ENCODE data around the gene LYL1.

LYL1 gene

DNA sequence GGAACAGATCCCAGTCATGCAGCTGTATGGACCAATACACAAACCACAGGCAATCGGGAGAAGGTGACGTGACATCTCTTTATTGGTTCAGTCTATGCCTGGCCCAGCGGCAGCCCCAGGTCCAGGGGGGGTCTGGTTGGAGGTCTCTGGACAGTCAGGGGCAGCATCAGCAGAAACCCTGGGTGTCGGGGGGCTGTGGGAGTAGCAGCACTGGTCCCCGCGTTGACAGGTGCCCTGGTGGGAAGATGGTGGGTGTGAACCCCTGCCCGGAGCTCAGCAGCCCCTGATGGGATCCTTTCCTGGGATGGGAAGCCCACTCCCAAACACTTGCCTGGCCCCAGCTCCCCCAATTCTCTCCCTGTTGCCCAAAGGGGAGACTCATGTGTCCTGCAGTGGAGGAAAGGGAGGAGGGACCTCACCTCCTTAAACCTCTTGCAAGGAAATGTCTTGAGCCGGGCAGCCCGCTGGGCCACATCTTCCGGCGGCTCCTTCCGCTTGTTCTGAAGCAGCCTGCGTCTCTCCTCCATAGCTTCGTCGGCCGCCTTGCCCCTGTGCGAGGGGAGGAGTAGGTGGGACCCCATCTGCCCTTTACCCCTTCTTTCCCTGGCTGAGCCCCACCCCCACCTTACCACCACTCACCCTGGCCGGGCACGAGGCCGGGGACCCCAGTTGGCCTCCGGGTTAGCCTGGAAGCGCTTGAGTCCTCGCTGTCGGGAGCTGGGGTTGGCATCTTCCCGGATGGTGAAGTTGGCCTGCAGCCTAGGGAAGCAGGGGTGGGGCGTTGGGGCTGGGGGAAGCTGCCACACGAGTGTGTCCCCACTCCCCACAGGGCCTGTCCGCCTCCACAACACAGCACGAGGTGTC lies 2.4 kb upstream of the LYL1 start:
- no peak for DNase-seq (ENCODE audit: low read depth)

DNA sequence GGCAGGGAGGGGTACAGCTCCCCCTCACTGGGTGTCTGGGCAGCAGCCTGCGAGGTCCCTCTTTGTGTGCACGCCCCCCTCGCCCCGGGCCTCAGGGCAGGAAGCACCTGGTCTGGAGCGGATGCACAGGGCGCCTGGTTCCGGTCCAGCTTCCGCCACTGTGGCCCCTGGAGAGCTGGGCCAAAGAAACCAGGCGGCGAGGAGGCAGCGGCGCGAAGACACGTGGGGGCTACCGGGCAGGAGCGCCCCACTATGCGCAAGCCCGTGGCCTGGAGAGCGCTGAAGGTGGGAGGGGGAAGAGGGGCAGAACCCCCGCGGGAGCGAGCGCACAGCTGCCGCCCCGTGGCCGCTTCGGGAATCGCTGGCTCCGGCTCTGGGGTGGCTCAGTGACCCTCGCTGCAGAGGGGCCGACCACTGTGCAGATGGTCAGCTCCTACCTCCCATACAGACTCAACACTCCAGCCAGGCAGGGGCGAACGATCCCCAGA lies 1.7 kb upstream of the LYL1 start:
- DNase-seq (ENCODE audit: low read depth): no peak

DNA sequence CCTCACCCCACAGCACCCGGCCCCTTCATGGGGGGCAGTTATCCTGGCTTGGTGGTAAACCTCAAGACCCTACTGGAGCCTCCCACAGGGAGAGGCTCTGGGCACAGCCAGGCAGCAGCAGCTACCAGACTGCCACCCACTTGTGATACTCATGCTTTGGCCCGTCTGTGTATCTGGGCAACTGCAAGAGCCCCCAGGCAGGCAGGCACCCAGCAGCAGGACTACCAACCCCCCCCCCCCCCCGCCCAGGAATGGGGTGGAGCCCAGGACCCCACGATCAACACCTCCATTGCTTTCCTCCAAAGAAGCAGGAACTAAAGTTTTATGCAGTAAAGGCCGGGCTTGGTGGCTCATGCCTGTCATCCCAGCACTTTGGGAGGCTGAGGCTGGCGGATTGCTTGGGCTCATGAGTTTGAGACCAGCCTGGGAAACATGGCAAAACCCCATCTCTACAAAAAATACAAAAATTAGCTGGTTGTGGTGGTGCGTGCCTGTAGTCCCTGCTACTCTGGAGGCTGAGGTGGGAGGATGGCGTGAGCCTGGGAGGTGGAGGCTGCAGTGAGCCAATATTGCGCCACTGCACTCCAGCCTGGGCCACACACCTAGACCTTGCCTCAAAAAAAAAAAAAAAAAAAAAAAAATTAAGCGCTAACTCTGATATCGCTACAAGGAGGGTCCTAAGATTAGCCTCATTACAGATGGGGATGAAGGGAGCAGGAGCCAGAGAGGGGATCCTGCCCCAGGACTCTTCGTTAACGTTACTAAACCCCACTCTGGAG lies 1.1 kb upstream of the LYL1 start:
- no peak for DNase-seq (ENCODE audit: low read depth)

DNA sequence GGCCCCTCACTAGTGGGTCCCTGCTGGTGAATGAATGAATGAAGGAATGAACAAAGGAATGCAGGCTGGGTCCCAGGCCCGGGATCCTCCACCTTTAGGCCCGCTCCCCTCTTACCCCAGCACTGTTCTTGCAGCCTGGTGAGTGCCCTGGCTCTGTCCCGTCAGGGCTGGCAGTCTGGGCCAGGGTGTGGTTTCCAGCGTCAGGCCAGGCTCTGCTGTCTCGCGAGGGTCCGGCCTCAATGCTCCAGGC lies 317 bp downstream of the LYL1 start:
- no peak for DNase-seq (ENCODE audit: low read depth)

DNA sequence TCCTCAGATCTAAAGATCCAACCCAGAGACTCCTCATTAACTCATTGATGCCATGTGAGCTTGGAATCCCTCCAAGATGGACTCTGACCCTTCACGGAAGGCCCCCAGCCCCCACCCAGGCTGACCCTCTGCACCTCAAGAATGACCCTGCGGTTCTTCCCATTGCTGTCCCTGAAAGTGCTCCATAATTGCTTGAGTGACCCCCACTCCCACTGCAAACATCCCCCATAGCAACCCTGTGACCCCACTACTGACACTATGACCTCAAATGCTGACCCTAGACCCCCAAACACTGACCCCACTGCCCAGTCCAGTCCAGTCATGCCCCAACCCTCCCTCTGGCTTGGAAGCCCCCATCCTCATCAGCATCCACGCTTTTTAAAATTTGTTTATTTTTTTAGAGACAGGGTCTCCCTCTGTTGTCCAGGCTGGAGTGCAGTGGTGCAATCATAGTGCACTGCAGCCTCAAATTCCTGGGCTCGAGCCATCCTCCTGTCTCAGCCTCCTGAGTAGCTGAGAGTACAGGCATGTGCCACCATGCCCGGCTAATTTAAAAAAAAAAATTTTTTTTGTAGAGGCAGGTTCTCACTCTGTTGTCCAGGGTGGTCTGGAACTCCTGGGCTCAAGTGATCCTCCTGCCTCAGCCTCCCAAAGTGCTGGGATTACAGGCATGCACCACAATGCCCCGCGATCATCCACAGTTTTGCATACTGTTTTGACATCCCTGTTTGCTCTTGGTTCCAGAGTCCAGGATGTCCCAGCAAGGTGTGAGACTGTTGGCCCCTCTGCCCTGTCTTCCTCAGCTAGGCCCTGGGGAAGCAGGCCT lies 855 bp downstream of the LYL1 start:
- DNase-seq (ENCODE audit: low read depth): no peak

DNA sequence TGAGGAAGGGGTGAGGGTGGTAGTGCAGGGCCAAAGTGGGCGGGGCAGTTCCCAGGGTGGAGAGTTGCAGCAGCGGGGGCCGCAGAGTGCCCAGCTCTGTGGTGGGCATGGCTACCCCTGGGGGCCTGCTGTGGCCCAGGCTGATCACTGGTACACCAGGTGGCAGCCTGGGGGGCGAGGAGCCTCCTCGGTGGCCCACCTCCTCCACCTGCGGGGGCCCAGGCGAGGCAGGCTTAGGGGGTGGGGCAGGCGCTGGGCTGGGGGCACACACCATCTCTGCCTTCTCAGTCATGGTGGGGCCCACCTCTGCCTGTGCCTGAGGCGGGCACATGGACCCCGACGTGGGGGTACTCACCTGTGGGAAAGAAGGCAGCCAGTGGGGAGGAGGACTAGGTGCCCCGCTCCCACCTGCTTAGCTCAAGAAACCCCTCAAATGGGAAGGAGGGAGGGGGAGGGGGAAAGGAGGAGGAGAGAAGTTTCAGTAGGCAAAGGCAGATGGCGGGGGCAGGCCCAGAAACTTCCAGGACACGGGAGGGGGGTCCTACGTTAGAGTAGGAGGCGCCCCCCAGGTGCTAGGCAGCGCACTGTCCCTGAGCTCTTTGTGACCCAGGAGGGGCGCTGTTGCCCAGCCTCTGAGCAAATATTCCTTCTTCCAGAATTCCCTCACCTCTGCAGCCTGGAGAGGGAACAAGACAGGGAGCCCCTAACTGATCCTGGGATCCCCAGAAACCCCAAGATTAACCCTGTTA lies 1.6 kb downstream of the LYL1 start:
- DNase-seq (ENCODE audit: low read depth): no peak

DNA sequence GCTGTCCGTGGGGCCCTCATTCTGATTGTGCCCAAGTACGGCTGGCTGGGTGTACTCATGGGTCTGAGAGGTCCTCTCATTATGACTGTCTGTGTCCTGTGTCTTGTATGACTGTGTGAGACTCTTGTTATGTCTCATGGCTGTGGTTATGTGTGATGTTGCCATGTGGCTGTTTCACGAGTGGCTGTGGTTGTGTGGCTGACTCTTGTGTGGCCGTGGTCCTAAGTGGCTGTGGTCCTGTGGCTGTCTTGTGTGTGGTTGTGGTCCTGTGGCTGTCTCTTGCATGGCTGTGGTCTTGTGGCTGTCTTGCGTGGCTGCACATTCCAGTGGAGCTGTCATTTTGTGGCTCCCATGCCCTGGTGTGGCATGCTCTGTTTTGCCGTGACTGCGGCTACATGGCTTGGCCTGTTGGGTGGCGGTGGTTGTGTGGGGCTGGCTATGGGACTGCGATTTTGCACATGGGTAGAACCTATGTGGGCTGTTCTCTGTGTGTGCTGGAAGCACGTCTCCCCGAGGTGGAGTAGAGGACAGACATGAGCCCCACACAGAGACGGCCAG lies 2.5 kb downstream of the LYL1 start:
- no peak for DNase-seq (ENCODE audit: low read depth)

DNA sequence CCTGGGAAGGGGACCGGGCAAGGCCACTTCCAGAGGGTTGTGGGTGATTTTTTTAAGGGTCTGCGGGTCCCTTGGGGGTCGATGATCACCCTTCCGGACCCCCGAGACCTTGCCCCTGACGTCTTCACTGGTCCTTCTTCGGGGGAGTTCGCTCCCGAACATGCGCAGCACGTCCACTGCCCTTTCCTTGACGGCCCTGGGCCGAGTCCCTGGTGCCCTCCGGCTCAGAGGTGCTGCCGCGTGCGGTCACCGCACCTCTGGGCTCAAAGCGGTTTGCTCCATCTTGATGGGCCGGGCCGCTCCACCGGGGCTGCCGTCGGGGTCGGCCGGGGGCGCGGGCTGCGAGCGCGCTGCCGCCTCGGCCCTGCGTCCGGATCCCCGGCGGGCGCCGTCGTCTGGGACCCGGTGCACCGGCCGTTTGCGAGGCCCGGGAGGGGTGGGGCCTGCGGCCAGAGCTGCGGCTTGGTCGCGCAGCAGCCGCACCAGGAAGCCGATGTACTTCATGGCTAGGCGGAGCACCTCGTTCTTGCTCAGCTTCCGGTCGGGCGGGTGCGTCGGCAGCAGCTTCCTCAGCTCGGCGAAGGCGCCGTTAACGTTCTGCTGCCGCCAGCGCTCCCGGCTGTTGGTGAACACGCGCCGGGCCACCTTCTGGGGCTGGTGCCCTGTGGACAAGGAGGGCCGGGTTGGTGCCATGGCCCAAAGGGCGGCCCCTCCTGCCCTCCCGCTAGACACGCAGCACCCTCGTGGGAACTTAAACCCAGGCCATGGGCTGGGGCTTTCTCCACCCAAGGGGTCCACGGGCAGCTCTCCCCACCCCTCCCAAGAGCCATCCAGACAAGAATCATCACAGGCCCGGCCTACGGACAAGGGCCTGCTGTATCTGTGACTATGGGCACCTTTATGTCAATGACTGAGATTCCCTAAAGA lies 3.3 kb downstream of the LYL1 start:
- DNase-seq (ENCODE audit: low read depth): peak; percentile 48

DNA sequence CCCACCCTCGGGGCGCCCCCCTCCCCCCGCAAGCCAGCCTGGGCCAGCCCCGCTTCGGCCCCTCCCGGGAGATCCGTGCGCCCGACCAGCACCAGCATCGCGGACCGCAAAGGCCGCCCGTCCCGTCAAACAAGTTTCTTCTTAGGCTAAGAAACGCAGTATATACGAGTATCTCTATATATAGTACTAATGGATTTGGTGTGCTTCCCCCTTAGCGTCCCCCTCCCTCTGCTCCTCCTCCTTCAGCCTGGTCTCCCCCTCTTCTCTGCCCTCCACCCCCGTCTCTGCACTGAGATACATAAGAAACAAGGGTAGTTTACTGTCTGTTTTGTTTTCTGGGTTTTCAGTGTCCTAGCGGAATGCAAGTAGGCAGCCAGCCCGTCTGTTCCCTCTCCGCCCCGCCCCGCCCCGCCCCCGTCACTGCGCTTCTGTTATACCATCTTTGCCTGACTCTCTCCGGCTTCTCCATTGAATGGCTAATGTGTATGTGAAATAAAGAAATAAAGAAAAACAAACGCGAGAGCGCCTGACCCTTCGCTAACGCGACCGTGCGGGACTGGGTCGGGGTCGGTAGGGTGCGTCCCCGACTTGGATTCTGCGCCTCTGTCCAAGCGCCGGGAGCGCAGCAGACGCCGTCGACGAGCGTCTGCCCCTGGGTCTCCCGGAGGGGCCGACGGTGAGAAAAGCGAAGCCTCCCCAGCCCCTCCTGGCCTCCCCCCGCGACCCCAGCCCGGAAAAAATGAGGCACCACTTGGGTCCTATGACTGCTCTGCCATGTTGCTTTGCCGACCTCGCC lies 4.2 kb downstream of the LYL1 start:
- DNase-seq (ENCODE audit: low read depth): no peak

DNA sequence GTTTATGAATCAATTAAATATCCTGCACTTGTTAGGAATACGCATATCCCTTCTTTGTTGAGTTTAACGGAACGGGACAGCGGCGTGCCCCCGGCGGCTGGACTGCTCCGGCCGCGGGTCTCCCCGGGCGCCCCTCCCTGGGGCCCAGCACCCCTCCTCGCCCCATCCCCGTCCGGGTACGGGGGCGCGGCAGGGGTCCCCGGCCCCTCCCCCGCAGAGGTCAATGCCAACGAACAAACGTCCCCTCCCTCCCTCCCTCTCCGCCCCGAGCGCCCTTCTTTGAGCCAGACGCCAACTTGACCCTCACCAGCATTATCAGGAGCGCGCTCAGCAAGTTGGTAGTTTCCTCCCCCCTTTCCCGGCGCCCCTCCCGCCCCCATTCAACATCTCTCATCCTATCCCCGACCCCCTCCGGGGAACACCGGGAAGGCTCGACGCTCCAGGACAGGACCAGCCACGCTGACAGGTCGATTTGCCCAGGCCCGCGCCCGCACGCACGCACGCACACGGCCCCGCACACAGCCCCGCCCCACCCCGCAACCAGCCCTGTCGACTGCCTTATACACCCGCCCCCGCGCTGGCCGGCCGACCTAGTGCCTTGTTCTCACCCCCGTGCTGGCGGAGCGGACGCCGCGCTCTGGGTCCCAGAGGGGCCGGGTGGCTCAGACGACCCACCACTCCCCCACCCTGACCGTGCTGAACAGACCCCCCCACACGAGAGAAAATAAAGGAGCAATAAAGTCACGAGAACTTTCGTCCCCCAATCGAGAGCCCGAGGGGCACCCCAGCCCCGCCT lies 5.0 kb downstream of the LYL1 start:
- no peak for DNase-seq (ENCODE audit: low read depth)

DNA sequence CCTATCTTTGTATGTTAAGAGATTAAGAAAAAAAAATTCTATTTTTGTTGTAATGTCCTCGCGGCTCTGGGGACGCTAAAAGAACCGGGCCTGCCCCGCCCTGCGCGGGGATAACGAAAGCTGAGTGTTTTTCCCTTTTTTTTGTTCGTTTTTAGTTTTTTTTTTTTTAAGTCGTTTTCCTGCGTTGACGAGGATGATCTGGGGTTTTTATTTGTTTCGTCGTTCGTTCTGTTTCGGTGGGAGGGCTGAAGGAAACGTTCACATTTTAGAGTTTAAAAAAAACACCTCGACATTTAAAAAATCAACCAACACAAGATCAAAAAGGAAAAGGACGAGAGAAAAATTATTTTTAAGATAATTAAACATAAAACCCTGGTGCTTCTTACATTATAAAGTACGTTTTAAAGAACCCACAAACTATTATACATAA lies 5.6 kb downstream of the LYL1 start:
- DNase-seq (ENCODE audit: low read depth): no peak

DNA sequence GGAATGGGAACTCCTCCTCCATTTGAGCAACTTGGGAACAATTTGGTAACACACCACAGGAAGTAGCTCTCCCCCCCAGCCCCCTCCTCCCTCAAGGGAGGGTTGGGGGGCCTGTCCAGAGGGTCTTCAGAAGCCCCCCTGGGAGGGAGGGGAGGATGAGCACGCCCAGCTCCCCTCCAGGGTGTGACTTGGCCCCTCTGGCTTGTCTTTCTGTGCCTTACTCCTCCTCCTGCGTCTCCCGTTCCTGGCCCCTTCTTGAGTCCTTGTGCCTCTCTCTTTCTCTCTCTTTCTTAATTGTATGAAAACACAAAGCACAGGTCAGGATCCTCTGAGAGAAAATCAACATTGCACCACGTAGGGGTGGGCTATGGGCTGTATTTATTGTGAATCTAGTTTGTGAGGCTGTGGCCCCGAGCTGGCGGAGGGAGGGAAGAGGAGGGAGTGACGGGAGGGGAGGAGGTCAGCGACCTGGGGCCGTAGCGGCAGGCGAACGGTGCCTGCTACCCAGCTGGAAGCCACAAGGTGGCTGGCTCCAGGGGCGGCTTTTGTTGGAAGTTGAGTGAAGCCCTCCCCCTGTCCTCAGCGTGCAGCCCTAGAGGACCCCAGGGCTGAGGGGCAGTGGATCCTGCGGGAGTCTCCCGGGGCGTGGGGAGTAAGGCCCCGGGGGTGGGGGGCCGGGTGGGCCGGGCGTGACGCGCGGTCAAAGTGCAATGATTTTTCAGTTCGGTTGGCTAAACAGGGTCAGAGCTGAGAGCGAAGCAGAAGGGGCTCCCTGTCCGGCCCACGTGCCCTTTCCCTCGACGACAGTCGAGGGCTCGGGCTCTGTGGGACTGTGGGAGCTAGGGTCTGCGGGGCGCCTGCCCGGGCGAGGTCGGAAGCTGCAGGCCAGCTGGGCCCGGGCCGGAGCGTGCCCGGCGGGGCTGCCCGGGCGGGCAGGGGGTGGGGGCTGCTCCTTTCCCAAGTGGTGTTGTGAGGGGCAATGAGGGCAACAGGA lies 6.4 kb downstream of the LYL1 start:
- DNase-seq (ENCODE audit: low read depth): no peak

DNA sequence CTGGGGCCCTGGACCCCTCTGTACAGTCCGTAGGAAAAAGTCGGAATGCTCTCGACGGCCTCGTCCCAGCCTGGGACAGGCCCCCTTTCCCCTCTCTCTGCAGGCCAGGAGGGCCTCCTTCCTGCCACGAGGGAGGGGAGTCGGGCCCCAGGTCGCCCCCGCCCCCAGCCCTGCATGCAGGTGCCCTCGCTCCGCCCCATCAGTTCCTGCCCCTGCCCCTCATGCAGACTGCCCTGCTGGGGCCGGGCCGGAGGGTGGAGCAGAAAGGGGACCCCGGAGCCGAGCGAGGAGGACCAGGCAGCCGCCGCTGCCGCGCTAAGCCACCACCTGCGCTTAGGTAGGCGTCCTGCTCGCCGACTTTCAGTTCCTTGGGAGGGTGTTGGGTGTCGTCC lies 7.3 kb downstream of the LYL1 start:
- DNase-seq (ENCODE audit: low read depth): no peak

DNA sequence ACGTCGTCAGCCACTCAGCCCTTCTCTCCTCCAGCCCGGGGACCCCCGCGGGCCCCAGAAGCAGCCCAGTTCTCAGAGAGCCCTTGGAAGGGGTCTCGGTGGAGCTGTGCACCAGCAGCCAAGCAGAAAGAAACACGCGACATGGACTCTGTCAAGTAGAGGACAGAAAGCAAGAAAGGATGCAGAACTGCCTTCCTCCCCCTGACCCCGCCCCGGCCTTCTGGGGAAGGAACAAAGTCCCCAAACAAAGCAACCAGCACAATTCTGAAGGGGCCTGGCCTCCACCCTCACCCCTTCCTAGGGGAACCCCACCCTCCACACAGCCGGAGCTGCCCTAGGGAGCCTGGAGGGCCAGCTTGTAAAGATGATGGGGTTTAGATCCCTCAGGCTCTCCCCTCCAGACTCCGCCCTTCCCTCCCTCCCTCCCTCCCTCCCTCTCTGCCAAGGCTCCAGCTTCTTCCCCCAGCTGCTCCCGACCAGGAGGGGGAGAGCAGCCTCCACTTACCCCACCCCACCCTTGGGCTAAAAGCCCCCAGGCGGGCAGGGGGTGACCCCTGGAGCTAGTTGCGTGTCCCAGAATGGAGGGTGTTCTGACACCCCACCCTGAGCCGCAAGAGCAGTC lies 7.8 kb downstream of the LYL1 start:
- no peak for DNase-seq (ENCODE audit: low read depth)

DNA sequence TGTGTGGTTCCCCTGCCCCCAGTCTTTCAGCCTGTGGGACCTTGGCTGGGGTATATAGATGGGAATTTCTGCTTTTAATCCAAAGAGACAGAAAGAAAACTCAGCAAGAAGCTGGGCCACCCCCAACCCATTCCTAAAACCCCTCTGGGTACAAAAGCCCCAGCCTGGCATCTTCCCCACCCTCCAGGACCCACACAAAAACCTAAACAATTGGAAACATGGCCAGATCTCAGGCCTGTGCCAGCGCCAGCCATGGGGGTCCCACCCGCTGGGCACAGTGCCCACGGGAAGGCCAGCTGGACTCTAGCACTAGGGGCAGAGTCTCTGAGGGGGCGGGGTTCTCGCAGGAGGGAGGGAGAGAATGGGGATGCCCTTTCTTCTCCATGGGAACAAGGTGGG lies 8.6 kb downstream of the LYL1 start:
- DNase-seq (ENCODE audit: low read depth): no peak

DNA sequence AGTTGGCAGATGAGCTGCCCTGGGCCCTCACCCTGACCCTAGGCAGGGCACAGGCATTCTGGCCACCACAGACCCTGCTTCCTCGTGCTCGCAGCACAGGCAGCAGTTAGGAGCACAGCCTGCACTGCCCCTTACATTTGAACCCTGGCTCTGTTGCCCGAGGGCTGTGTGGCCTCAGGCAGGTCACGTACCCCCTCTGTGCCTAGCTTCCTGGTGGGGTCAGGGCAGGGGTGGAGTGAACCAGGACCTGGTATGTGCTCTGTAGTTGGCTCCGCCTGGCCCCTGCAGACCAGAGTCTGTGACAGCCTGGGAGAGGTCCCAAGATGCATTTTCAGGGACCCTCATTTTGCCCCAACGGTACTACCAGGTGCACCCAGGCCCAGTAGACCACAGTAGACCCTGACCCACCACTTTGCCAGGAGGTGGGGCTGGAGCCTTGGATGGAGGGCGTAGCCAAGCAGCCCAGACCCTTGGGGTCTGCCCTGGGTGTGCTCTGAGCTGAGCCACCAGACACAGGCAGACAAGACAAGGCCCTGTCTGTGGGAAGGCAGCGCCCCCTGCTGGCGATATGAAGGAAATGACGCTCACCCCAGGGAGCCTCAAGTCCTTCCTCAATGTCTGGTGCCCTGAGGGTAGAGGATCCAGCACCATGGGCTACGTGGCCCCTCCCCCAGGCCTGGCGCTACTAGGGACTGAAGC lies 9.1 kb downstream of the LYL1 start:
- DNase-seq (ENCODE audit: low read depth): peak; percentile 63

Measured in stimulated activated CD8-positive, alpha-beta memory T cell treated with anti-CD3 and anti-CD28 coated beads, Interleukin-15, amount 100 ng/mL, for 1 hour (primary cell).